T-helper 1 cell treated with Interleukin-12 subunit alpha and Interleukin-12 subunit beta and Interleukin-4 antibody, amounts not matched to agents 30 μg/mL and 1 μg/mL, for 36 hours (primary cell): ENCODE results near the gene KRTAP13-4.

ENCODE experiments used
- H3K27ac Mint-ChIP-seq: one replicate; pipeline ENCODE4 v1.8.0; 2021; ENCODE audit warnings: mild to moderate bottlenecking, mixed read lengths
- H3K27me3 Mint-ChIP-seq: one replicate; pipeline ENCODE4 v1.8.0; 2021; ENCODE audit warnings: low read depth, mixed read lengths
- H3K36me3 Mint-ChIP-seq: one replicate; pipeline ENCODE4 v1.8.0; 2021; ENCODE audit warnings: low read depth, mixed read lengths
- H3K4me1 Mint-ChIP-seq: one replicate; pipeline ENCODE4 v1.8.0; 2021; ENCODE audit warnings: low read depth, mixed read lengths
- H3K4me3 Mint-ChIP-seq: one replicate; pipeline ENCODE4 v1.8.0; 2021; ENCODE audit warnings: mild to moderate bottlenecking, moderate library complexity, mixed read lengths
- H3K9me3 Mint-ChIP-seq: one replicate; pipeline ENCODE4 v1.8.0; 2021; ENCODE audit warnings: mixed read lengths

KRTAP13-4 gene

DNA sequence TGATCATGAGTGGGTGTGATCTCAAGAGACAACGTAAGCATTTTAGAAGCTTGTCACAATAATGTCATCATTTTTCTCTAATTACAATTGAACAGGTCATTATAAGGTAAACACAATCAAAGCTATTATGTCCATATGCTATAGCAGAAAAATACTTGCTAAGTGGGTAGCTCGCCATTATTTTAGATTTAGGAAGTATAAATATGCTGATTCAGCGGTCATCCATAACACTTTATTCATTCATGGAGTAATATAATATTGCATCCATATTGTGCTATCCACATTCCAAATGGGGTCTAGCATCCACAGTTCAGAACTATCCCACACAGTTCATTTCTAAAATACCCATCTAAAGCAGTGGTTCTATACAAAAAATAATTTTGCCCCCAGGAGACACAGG is 18.5 kb downstream of the KRTAP13-4 start:
- Mint-ChIP-seq H3K27ac (no peak overlapping the region), H3K9me3 (no peaks in the 10 kb centered on the region), H3K4me1 (no peaks in the 10 kb centered on the region), H3K36me3 (no peaks in the 10 kb centered on the region), H3K4me3 (no peak overlapping the region), H3K27me3 (no peaks in the 10 kb centered on the region)

DNA sequence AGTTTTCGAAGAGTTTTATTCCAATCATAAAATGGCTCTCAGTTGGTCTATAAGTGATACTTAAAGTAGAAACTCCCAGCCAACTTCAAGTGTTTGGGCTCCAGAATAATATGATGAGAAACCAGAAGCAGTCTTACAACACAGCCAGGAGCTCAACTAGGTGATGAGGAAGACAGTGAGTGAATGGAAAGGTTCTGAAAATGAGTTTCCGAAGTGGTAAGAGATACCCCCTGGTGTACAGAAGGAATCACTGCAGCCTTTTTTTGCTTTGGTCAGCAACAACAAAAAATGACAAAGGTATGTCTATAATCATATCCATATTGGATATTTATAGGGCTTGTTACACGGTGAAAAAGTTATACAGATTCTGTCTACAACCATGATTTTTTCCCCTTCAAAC is 33.7 kb downstream of the KRTAP13-4 start:
- H3K36me3 Mint-ChIP-seq: no peaks in the 10 kb centered on the region
- no peaks in the 10 kb centered on the region for H3K4me1 Mint-ChIP-seq
- H3K9me3 Mint-ChIP-seq: no peaks in the 10 kb centered on the region
- H3K27me3 Mint-ChIP-seq: no peaks in the 10 kb centered on the region
- no peak overlapping the region for H3K27ac Mint-ChIP-seq
- H3K4me3 Mint-ChIP-seq: no peak overlapping the region

DNA sequence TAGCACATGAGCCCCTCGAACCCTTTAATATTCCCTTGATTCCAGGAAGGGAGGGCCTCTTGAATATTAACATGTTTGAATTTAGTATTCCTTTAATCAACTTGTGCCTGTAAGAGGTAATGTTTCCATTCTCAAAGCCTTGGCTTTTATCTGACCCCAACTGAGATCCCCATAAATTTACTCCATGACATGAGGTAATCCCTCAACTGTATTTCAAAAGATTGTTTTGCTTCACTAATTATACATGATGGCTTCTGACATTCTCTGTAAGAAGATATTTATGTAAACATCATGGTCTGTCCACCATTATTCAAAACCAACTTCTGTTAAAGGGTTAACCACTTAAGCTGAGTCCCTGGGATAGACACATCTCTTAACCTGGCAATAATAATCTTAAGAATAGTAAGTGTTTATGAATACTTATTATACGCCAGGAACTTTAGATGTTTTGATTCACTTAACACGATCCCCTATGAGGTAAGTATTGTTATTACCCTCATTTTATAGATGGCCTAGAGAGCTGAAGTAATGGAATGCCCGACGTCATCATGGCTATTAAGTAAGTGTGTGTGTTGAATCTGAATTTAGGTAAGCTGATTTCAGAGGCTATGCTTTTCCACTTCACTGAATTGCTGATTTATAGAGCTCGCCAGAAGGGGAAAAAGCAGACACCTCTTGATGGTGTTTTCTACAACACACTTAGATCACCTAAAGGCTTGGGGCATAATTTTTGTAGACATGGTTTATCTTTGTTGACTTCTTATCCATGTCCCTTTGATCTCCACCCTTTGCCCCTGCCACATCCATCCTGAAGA is 39.1 kb downstream of the KRTAP13-4 start:
- H3K4me3 Mint-ChIP-seq: no peak overlapping the region
- H3K27ac Mint-ChIP-seq: no peak overlapping the region
- no peaks in the 10 kb centered on the region for H3K4me1 Mint-ChIP-seq
- no peaks in the 10 kb centered on the region for H3K9me3 Mint-ChIP-seq
- H3K27me3 Mint-ChIP-seq: no peaks in the 10 kb centered on the region
- H3K36me3 Mint-ChIP-seq: no peaks in the 10 kb centered on the region

DNA sequence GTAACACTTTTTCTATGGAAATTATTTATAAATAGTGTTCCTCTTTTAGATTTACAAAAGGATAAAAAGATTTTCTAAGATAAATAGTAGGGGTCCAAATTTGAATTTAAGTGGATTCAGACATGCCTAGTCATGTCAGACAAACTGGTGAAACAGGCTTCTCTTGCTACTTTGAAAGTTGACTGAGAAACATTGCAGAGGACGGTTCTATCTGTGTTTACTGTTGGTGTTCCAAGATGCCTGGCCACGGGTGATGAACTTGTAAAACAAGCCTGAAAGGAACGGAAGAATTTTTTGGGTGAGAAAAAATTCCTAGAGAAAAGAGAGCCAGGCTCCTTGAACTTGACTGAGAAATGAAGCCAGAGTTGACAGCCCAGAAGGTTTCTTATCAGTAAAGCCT is 48.0 kb downstream of the KRTAP13-4 start:
- Mint-ChIP-seq H3K27ac (no peak overlapping the region), H3K4me3 (no peak overlapping the region), H3K4me1 (no peaks in the 10 kb centered on the region), H3K9me3 (no peaks in the 10 kb centered on the region), H3K27me3 (no peaks in the 10 kb centered on the region), H3K36me3 (no peaks in the 10 kb centered on the region)

DNA sequence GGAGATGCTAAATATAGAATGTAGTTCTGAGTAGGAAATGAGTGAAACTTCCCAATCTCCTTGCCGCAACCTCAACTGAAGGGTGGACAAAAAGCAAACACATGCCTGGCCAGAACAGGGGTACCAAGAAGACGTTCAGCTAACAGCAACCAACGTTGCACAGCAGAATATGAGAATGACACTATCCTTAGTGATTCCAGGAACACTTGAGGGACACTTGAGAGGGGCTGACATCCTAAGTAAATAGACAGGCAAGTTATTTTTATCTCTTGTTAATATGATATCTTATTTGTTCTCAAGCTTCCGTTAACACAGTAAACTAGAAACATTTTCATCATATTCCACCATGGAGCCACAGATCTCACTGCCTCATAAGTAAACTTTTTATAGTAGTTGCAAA is 49.2 kb downstream of the KRTAP13-4 start:
- Mint-ChIP-seq H3K27me3 (no peaks in the 10 kb centered on the region), H3K36me3 (no peaks in the 10 kb centered on the region), H3K4me3 (no peak overlapping the region), H3K9me3 (no peaks in the 10 kb centered on the region), H3K4me1 (no peaks in the 10 kb centered on the region), H3K27ac (no peak overlapping the region)

DNA sequence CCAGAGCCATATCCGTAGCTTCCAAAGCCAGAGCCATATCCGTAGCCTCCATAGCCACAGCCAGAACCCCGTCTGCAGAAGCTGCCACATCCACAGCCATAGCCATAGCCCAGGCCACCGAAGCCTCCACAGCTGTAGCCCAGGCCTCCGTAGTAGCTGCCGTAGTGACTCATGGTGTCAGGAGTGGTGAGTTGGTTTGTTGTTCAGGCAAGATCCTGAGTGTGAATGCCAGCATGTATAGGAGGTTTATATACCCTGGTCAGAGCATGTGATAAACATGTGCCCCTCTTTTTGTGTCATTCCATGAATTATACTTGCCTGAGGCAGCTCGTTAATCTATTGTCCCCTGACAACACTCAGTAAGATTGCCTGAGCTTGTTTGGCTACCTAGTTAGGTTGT is 50.1 kb downstream of the KRTAP13-4 start, which contains the start of gene KRTAP19-1:
KRTAP19-1 (minus strand) TSS at position 223 of the 400 bp plus-strand sequence; CDS start at position 173, 50 bp downstream.
- H3K4me3 Mint-ChIP-seq: no peak within 1 kb of the TSS
- H3K4me1 Mint-ChIP-seq: no peaks in the 10 kb centered on the region
- no peaks in the 10 kb centered on the region for H3K27me3 Mint-ChIP-seq
- no peaks in the 10 kb centered on the region for H3K36me3 Mint-ChIP-seq
- H3K9me3 Mint-ChIP-seq: peaks cover 4% of the 10 kb centered on the region
- no peak within 1 kb of the TSS for H3K27ac Mint-ChIP-seq
